Endothelial cell of hepatic sinusoid (primary cell): ENCODE results near the gene SLC43A2.

Source experiments
- in situ Hi-C: cut with HindIII; loops from 2 replicates; pipeline ENCODE4 v1.10.0; 2017; ENCODE audit warnings: low sequenced_read_pairs

The SLC43A2 gene

GRCh38 chr17:1625581-1625980 lies 3.1 kb downstream of the SLC43A2 start:
- in situ Hi-C loops = no loop called here

- in situ Hi-C loops = no loop called here
Measured at GRCh38 chr17:1625053-1625452, 3.6 kb downstream of the SLC43A2 start.

DNA sequence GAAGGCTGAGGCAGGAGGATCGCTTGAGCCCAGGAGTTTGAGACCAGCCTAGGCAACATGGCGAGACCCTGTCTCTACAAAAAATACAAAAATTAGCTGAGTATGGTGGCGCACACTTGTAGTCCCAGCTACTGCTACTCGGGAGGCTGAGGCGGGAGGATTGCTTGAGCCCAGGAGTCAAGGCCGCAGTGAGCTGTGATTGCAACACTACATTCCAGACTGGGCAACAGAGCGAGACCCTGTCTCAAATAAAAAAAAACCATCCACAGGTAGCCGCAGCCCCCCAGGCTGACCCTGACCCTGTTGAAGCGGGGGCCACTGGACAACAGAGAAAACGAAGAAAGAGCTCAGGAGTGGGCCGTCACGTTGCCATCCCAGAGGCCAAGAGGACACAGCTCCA lies 4.0 kb downstream of the SLC43A2 start:
- in situ Hi-C loops = no loop called here

- in situ Hi-C loops = no loop called here
Measured at GRCh38 chr17:1623057-1623630, 5.5 kb downstream of the SLC43A2 start.

DNA sequence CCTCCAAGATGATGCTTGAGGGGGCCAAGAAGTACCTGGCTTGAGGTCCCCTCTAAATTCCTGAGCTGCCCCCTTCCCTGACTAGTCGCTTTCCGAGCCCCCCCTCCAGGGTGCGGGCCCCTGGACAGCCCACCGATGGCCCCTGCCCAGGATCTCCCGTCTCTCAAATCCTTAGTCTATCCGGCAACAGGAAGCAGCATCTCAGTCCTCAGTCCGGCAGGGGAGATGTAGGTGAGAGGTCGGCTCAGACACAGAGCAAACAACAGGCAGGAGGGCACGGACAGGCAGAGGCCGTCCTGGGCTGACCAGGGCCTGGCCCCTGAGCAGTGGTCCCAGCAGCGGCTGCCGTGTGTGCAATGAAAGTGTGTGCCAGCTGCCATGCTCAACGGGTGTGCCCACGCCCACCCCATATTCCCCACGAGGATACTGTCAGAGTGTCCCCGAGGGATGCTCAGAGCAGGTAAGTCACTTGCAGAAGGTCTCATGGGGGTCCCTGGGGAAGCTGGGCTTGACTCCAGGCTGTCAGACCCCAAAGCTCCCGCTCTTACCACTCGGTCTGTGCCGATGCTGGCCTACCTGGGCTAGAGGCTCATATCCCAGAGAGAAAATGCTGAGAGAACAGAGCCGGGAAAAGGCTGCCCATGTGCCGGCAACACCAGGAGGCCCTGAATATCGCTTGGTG lies 7.2 kb downstream of the SLC43A2 start:
- in situ Hi-C loops = no loop called here

DNA sequence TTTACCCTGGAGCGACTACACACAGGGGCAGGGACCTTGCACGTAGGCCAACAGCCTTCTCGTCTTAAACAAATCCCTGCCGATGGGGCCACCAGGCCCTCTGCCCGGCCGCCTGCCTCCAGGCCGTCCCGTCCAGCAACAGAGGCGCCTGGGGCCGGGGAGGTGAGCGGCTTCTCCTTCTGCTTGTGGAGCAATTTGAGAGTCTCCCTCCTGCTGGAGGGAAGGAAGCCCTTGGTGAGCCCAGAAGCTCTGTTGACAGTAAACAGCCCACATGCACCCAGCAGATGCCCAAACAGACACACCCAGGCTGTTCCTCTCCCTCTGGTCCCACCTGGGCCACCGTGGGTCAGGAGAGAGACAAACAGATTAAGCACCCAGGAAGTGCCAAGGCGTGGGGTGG lies 8.1 kb downstream of the SLC43A2 start:
- in situ Hi-C loops = no loop called here

- in situ Hi-C loops = no loop called here
Measured at GRCh38 chr17:1617620-1618174, 10.9 kb downstream of the SLC43A2 start.

DNA sequence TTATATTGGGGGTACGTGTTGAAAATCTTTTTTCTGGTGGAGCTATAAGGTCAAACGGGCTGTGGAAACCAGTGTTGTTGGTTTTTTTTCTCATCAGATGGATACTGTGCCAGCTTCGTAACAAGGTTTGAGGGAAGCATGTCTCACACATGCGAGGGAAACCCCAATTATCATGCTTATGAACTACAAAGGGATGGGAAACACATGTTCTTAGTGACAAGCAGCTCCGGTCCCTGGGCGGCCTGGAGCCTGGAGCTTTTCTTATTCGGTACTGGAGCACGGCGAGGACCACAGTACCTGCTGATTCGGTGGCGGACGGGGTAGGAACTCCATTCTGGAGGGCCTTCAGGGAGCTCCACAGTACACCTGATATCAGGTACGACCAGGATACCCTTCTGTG lies 12.5 kb downstream of the SLC43A2 start:
- in situ Hi-C loops = no loop called here

DNA sequence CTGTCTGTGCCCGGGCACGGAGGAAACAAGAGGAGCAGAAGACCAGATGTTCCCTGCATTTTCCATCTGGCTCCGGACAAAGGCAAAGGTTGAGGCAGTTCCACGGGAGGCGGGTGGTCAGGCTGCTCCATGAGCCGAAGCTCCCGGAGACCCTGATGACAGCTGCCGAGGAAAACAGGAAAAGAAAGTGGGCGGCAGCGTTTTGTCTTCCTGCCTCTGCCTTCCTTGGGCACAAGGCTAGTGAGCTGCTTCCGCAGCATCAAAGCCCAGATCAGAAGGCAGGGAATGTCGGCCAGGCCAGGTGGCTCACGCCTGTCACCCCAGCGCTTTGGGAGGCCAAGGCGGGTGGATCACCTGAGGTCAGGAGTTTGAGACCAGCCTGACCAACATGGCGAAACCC lies 16.2 kb downstream of the SLC43A2 start:
- in situ Hi-C loops = no loop called here

- in situ Hi-C loops = no loop called here
Measured at GRCh38 chr17:1611715-1612114, 16.9 kb downstream of the SLC43A2 start.

DNA sequence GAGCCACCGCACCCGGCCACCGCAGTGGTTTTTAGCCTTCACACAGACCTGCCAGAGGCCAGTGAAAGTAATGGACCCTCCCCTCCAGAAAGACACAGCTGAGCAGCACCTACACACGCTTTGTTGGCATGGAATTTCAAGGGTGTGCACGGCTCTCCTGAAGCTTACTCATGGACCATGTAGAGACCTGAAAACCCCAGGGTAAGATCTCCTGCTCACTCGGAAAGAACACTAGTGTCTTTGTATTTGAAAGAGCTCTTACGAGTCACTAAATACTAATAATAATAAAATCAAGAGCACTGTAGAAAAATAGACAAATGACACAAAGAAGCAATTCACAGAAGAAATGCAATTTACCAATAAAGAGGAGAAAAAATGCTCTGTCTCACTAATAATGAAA lies 20.0 kb downstream of the SLC43A2 start:
- in situ Hi-C loops = loop anchor here (5.0 kb wide), 1 partner anchor 101 kb away; no protein-coding TSS in a partner anchor

- in situ Hi-C loops = loop anchor here (5.0 kb wide), 1 partner anchor 101 kb away; no protein-coding TSS in a partner anchor
Measured at GRCh38 chr17:1607971-1608320, 20.7 kb downstream of the SLC43A2 start.

DNA sequence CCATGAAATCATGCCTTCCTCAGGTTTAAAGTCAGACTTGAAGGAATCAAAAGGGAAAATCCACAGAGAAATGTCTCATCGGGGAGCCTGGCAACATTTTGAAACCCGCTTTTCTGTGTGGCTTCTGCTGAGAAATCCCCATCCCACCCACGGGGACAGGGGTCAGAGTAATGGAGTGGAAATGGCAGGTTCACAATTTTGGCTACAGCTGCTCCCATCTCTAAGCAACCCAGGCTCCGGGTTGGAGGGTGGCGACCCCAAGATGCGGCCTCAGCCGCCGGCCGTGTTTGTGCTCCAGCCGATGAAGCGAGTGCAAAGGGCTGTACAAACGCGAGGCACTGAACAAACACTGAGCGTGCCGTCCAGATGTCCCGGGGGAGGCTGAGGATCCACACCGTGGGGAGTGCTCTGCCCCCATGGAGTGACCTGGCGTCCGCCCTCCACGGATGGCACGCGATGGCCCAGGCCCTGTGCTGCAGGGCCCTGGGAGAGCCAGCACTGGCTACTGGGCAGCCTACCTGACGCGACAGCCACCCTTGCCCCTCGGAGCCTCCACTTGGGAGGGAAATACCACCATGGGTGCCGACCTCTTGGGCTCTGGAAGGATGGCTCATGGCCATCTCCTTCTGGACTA lies 22.2 kb downstream of the SLC43A2 start:
- in situ Hi-C loops = loop anchor here (5.0 kb wide), 1 partner anchor 99 kb away; no protein-coding TSS in a partner anchor

- in situ Hi-C loops = loop anchor here (5.0 kb wide), 1 partner anchor 99 kb away; no protein-coding TSS in a partner anchor
Measured at GRCh38 chr17:1605681-1606351, 22.8 kb downstream of the SLC43A2 start.

GRCh38 chr17:1604831-1605528 lies 23.7 kb downstream of the SLC43A2 start:
- in situ Hi-C loops = loop anchor here (5.0 kb wide), 1 partner anchor 98 kb away; no protein-coding TSS in a partner anchor

- in situ Hi-C loops = no loop called here
Measured at GRCh38 chr17:1601571-1601970, 27.1 kb downstream of the SLC43A2 start.

DNA sequence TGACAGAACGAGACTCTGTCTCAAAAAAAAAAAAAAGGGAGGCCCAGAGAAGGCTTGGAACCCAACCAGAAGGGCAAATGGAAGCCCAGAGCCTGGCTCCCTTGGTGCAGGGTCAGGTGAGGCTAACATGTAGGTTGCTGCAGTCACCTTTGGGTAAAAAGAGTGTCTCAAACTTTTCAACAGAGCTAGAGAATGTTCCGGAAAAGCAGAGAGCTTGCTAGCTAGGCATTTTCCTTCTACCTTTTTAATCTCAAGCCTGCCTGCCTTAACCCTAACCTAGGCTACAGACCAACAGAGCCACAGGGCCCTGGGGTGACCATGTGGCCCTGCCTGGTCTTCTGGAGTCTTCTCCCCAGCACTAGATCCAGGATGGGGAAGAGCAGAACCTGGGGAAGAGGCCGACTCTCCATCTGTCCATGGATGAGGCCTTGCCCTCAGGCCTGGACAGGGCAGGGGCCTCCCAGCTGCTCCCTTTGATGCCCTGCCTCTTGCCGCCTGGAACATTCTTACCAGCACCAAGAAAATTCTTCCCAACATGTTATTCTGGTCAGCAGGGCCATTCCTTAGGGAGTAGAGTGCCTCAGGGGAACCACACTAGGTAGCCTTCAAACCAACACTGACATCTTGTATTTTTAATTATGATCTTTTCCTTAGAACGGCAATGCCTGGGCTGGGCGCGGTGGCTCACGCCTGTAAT lies 30.1 kb downstream of the SLC43A2 start:
- in situ Hi-C loops = no loop called here

DNA sequence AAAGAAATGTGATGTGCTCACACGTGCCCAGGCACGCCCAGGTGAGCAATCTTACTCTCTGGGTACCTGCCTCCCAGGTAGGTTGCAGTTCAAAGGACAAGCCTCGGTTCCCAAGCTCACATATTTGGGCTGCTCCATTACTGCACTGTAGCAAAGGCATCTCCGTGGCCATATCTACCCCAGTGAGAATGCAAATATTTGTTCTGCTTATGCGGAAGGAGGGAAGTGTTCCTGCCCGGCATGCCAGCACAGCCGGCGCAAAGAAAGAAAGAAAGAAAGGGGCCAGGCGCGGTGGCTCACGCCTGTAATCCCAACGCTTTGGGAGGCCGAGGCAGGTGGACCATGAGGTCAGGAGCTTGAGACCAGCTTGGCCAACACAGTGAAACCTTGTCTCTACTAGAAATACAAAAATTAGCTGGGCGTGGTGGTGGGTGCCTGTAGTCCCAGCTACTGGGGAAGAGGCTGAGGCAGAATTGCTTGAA lies 30.7 kb downstream of the SLC43A2 start:
- in situ Hi-C loops = no loop called here

- in situ Hi-C loops = no loop called here
Measured at GRCh38 chr17:1593630-1593931, 35.1 kb downstream of the SLC43A2 start.
